T-helper 2 cell treated with Interferon-gamma antibody and Interleukin-4, amounts not matched to agents 100 ng/mL and 5 ng/mL, for 36 hours (primary cell): Measurements from ENCODE around the gene PIEZO1. TPM values are rescaled to one million over a fixed set of nuclear protein-coding genes. Genes with fewer than 3 reads are reported as not detected.

Experiments
- intact Hi-C: fragments of 100-400 bp; cut with micrococcal nuclease; formaldehyde crosslinking; loops from one replicate; pipeline ENCODE4 v1.15.1; 2023
- total RNA-seq: library from RNA; stranded (reverse); gene quantifications from 2 replicates; pipeline ENCODE4 v1.2.3, GENCODE V29; 2022

Gene PIEZO1
- total RNA-seq, 1 donor from 2014 or later = 306 TPM

GRCh38 chr16:88805887-88806393 lies 20.9 kb upstream of the PIEZO1 start:
- intact Hi-C loops = no loop called here

GRCh38 chr16:88805340-88805715 lies 20.3 kb upstream of the PIEZO1 start:
- intact Hi-C loops = no loop called here

- intact Hi-C loops = loop anchor here (5.0 kb wide), 3 partner anchors 62 to 232 kb away; partner anchors contain the start of gene ZC3H18
Observed at GRCh38 chr16:88804552-88805339, 19.7 kb upstream of the PIEZO1 start.

- intact Hi-C loops = loop anchor here (5.0 kb wide), 3 partner anchors 62 to 232 kb away; partner anchors contain the start of gene ZC3H18
Observed at GRCh38 chr16:88804173-88804551, 19.1 kb upstream of the PIEZO1 start.

- intact Hi-C loops = loop anchor here (1.0 to 5.0 kb wide), 5 partner anchors 8 to 231 kb away; partner anchors contain the start of genes APRT, PIEZO1 and ZC3H18
Observed at GRCh38 chr16:88803264-88803987, 18.4 kb upstream of the PIEZO1 start, which contains the start of gene CDT1. CDT1 (plus strand) TSS chr16:88803789; CDS start chr16:88803832, 43 bp downstream.

GRCh38 chr16:88800277-88800592 lies 15.2 kb upstream of the PIEZO1 start:
- intact Hi-C loops = loop anchor here (5.0 kb wide), 3 partner anchors 58 to 228 kb away; partner anchors contain the start of gene ZC3H18

- intact Hi-C loops = loop anchor here (5.0 kb wide), 3 partner anchors 57 to 227 kb away; partner anchors contain the start of gene ZC3H18
Observed at GRCh38 chr16:88799569-88800276, 14.7 kb upstream of the PIEZO1 start.

GRCh38 chr16:88798772-88799455 lies 13.9 kb upstream of the PIEZO1 start:
- intact Hi-C loops = no loop called here

- intact Hi-C loops = no loop called here
Observed at GRCh38 chr16:88798073-88798472, 13.1 kb upstream of the PIEZO1 start.

- intact Hi-C loops = no loop called here
Observed at GRCh38 chr16:88796278-88796677, 11.3 kb upstream of the PIEZO1 start.

GRCh38 chr16:88793251-88793954 lies 8.4 kb upstream of the PIEZO1 start:
- intact Hi-C loops = no loop called here

GRCh38 chr16:88792668-88793250 lies 7.7 kb upstream of the PIEZO1 start:
- intact Hi-C loops = no loop called here

GRCh38 chr16:88792078-88792550 lies 7.1 kb upstream of the PIEZO1 start:
- intact Hi-C loops = no loop called here

- intact Hi-C loops = no loop called here
Observed at GRCh38 chr16:88790312-88791211, 5.5 kb upstream of the PIEZO1 start.

- intact Hi-C loops = loop anchor here (5.0 to 10.0 kb wide), 2 partner anchors 217 to 335 kb away; partner anchors contain the start of genes ZC3H18 and ZFPM1
Observed at GRCh38 chr16:88789594-88789993, 4.6 kb upstream of the PIEZO1 start.

GRCh38 chr16:88788749-88789148 lies 3.7 kb upstream of the PIEZO1 start:
- intact Hi-C loops = loop anchor here (5.0 to 10.0 kb wide), 2 partner anchors 216 to 334 kb away; partner anchors contain the start of genes ZC3H18 and ZFPM1

GRCh38 chr16:88787579-88788314 lies 2.7 kb upstream of the PIEZO1 start:
- intact Hi-C loops = loop anchor here (5.0 to 10.0 kb wide), 2 partner anchors 215 to 333 kb away; partner anchors contain the start of genes ZC3H18 and ZFPM1

- intact Hi-C loops = loop anchor here (1.0 to 10.0 kb wide), 6 partner anchors 19 to 832 kb away; partner anchors contain the start of genes BANP, CDT1, ZC3H18 and ZFPM1
Observed at GRCh38 chr16:88784856-88785105, 239 bp downstream of the PIEZO1 start.
